Neutrophil (primary cell): ENCODE measurements around the gene STAB1.

ENCODE experiments used
- H3K27ac ChIP-seq: fragments of 200-600 bp; sonication (generic); 2 replicates; pipeline ENCODE4 v1.5.1; 2016; ENCODE audit warnings: mild to moderate bottlenecking, moderate library complexity
- H3K27me3 ChIP-seq: fragments of 200-600 bp; sonication (generic); 2 replicates; pipeline ENCODE4 v1.6.0; 2016; ENCODE audit warnings: mild to moderate bottlenecking
- H3K36me3 ChIP-seq: fragments of 200-600 bp; sonication (generic); 2 replicates; pipeline ENCODE4 v1.5.1; 2017
- H3K4me1 ChIP-seq, 2 experiments: fragments of 200-600 bp in 1 of 2; sonication (generic) in 1 of 2; 1 replicate in 1 of 2; 2 replicates in 1 of 2; pipeline versions ENCODE4 v1.5.1 to v1.6.1; 2013 to 2016; ENCODE audit warnings: low read depth in 1 of 2, low read length in 1 of 2, mild to moderate bottlenecking in 1 of 2, moderate library complexity in 1 of 2; ENCODE audit not compliant: control insufficient read depth in 1 of 2, insufficient read depth in 1 of 2
- H3K4me3 ChIP-seq, 2 experiments: fragments of 200-600 bp in 1 of 2; sonication (generic) in 1 of 2; 1 replicate in 1 of 2; 2 replicates in 1 of 2; pipeline ENCODE4 v1.5.1; 2013 to 2016; ENCODE audit warnings: low read depth in 1 of 2, low read length in 1 of 2, mild to moderate bottlenecking in 1 of 2, moderate library complexity in 1 of 2
- H3K9me3 ChIP-seq: fragments of 200-600 bp; sonication (generic); 2 replicates; pipeline ENCODE4 v1.5.1; 2016
- TF ChIP-seq, protein P1 (sequence below): fragments of 200-600 bp; sonication (generic); IDR thresholded peaks from 2 replicates; pipeline ENCODE4 v1.5.1; 2016; ENCODE audit warnings: antibody characterized with exemption

Gene STAB1

DNA sequence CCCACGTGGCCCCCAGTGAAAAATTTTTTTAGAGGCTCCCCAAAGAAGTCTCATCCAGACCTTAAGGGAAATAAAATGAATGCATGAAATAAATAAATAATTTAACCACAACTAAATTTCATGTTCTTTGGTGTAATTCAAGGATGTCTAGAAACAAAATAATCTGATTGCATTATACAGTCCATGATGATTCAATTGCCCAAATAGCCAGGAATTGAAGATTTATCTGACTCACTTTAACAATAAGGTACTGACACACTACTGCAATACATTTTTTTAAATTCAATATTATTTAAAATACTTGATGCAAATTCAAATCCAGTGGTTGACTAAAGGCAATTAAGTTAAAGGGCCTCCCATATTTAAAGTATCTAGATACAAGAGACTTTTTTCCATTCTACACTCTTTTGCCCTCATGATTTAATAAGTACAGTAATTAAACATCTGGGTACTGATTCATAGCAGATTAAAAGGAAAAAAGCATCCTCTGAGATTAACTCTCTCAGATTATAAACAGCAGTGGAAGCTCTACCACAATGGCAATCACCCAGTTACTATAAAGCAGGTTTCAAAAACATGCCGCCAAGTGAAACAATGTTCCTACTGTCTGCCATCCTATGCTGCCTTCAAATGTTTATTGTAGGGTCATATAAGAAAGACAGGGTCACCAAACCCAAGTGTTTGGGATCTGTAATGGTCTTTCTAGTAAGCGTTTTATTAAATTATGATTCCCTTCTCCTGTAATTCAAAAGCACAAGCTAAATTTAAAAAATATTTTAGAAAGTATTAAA is 51.2 kb downstream of the STAB1 start:
- H3K9me3 ChIP-seq: no peaks in the 10 kb centered on the region
- no peaks in the 10 kb centered on the region for H3K27me3 ChIP-seq
- TF ChIP-seq, protein P1, sequence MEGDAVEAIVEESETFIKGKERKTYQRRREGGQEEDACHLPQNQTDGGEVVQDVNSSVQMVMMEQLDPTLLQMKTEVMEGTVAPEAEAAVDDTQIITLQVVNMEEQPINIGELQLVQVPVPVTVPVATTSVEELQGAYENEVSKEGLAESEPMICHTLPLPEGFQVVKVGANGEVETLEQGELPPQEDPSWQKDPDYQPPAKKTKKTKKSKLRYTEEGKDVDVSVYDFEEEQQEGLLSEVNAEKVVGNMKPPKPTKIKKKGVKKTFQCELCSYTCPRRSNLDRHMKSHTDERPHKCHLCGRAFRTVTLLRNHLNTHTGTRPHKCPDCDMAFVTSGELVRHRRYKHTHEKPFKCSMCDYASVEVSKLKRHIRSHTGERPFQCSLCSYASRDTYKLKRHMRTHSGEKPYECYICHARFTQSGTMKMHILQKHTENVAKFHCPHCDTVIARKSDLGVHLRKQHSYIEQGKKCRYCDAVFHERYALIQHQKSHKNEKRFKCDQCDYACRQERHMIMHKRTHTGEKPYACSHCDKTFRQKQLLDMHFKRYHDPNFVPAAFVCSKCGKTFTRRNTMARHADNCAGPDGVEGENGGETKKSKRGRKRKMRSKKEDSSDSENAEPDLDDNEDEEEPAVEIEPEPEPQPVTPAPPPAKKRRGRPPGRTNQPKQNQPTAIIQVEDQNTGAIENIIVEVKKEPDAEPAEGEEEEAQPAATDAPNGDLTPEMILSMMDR: no peak
- H3K4me3 ChIP-seq: no peak overlapping the region
- H3K36me3 ChIP-seq: peaks cover 70% of the 10 kb centered on the region
- no peaks in the 10 kb centered on the region for H3K4me1 ChIP-seq
- H3K27ac ChIP-seq: no peak overlapping the region

GRCh38 chr3:52547143-52547542 is 52.0 kb downstream of the STAB1 start:
- Histone ChIP-seq H3K9me3 (no peaks in the 10 kb centered on the region), H3K27ac (no peak overlapping the region), H3K4me3 (no peak overlapping the region), H3K4me1 (no peaks in the 10 kb centered on the region), H3K36me3 (peaks cover 78% of the 10 kb centered on the region), H3K27me3 (no peaks in the 10 kb centered on the region)
- TF ChIP-seq, protein P1: no peak

- Histone ChIP-seq H3K4me3 (no peak overlapping the region), H3K4me1 (no peaks in the 10 kb centered on the region), H3K27me3 (no peaks in the 10 kb centered on the region), H3K27ac (no peak overlapping the region), H3K9me3 (no peaks in the 10 kb centered on the region), H3K36me3 (peaks cover 90% of the 10 kb centered on the region)
- TF ChIP-seq, protein P1: no peak
These were observed 56.0 kb downstream of the STAB1 start for GRCh38 chr3:52551118-52551517.

DNA sequence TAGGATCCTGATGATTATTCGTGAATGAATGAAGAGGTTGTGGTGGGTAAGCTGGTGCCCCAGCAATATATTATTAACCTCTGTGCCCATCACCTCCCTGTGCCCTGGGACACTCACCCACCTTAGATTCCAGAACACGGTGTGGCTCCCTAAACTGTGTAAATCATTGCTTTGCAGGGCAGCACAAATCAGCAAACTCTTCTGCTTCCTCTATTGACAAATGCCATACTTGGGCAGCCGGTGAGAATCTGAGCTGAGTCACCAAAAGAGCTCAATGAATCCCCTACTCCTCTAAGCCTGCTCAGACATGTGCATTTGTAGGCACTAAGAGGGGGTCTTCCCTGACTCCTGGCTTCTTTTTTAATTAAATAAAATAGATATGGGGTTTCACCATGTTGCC is 57.0 kb downstream of the STAB1 start:
- Histone ChIP-seq H3K27ac (no peak overlapping the region), H3K4me3 (no peak overlapping the region), H3K36me3 (peaks cover 87% of the 10 kb centered on the region), H3K4me1 (no peaks in the 10 kb centered on the region), H3K27me3 (no peaks in the 10 kb centered on the region), H3K9me3 (no peaks in the 10 kb centered on the region)
- TF ChIP-seq, protein P1: no peak

DNA sequence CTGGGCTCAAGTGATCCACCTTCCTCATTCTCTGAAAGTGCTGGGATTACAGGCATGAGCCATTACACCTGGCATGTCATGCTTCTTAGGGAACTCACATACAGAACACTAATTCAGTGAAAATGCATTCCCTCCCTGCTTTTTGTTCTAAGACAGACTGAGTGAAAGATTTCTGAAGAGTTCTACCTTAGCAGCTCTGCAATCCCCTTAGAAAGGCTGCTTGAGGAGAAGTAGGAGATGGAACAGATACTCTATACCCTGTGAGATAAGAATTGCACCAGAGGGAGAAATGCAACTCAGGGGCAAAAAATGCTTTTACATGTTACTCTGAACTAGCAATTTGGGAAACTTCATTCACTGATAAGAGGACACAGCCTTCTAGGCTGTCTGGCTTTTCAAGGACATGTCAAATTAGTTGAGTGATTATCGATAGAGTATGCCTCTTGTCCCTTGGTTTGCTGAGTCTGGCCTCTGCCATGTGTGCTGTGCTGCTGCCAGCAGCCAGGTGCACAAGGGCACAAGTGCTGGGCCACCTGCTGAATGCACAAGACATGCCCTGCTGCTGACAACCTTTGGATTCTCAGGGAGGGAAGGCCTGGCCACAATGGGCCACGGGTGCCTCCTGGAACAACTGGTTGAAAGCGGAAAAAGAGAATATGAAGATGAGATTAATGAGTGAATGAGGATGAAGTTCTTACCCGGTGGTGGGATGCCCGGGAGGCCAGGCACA is 59.1 kb downstream of the STAB1 start:
- no peaks in the 10 kb centered on the region for H3K9me3 ChIP-seq
- TF ChIP-seq, protein P1: no peak
- H3K4me1 ChIP-seq: no peaks in the 10 kb centered on the region
- no peak overlapping the region for H3K27ac ChIP-seq
- peaks cover 86% of the 10 kb centered on the region for H3K36me3 ChIP-seq
- no peak overlapping the region for H3K4me3 ChIP-seq
- no peaks in the 10 kb centered on the region for H3K27me3 ChIP-seq
